Measurements from ENCODE around the gene CABCOCO1.
A peak's percentile ranks its signal among the peaks of the same experiment; 100 is the strongest.
"Not testable (repeated sequence)": the region's sequence is repeated elsewhere in the genome, so short reads cannot be mapped to it uniquely, and the experiment has no call there.

Gene CABCOCO1

GRCh38 chr10:61719906-61720305 lies 57.2 kb downstream of the CABCOCO1 start:
- no peak for DNase-seq

- DNase-seq: no peak
These were observed 58.7 kb downstream of the CABCOCO1 start for GRCh38 chr10:61721431-61721830.

- DNase-seq: not testable (repeated sequence)
These were observed 62.5 kb downstream of the CABCOCO1 start for GRCh38 chr10:61725221-61725620.

DNA sequence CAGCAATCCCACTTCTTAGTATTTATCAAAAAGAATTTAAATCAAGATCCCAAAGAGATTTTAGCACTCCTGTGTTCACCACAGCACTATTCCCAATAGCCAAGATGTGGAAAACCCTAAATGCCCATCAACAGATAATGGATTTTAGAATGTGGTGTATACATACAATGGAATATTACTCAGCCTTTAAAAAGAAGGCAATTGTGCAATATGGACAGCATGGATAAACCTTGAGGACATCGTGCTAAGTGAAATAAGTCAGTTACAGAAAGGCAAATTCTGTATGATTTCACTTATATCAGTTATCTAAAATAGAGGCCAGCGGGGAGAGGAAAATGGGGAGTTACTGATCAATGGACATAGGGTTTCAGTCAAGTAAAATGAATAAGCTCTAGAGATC lies 66.9 kb downstream of the CABCOCO1 start:
- no peak for DNase-seq

DNA sequence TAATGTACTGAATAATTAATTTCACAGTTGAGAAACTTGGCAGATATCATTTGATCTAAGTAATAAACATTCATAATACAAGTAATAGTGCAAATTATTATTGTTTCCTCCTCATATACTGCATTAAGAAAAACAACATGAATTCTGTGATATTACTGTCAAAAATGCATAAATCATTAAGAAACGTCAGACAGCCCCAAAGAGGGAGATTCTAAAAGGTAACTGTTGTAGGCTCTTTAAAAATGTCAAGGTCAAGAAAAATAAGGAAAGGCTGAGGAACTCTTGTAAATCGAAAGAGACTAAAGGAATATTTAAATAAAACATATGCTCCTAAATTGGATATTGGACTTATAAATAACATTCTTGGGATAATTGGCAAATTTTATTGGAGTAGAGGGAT lies 67.9 kb downstream of the CABCOCO1 start:
- no peak for DNase-seq

GRCh38 chr10:61731638-61732037 lies 68.9 kb downstream of the CABCOCO1 start:
- DNase-seq: no peak

- DNase-seq: no peak
These were observed 70.0 kb downstream of the CABCOCO1 start for GRCh38 chr10:61732629-61733278.

- DNase-seq: peak; percentile 51
These were observed 70.7 kb downstream of the CABCOCO1 start for GRCh38 chr10:61733358-61733940.

DNA sequence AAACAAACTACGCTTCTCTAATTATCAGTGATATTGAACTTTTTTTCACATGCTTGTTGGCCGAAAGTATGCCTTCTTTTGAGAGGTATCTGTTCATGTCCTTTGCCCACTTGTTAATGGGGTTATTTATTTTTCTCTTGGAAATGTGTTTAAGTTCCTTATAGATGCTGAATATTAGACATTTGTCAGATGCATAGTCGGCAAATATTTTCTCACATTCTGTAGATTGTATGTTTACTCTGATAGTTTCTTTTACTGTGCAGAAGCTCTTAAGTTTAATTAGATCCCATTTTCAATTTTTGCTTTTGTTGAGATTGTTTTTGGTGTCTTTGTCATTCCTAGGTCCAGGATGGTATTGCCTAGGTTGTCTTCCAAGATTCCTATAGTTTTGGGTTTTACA lies 73.2 kb downstream of the CABCOCO1 start:
- DNase-seq: no peak

DNA sequence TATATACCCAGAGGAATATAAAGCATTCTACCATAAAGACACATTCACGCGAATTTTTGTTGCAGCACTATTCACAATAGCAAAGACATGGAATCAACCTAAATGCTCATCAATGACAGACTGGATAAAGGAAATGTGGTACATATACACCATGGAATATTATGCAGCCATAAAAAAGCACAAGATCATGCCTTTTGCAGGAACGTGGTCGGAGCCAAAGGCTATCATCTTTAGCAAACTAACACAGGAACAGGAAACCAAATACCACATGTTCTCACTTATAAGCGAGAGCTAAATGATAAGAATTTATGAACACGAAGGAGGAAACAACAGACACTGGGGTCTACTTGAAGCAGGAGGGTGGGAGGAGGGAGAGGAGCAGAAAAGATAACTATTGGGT lies 74.7 kb downstream of the CABCOCO1 start:
- DNase-seq: not testable (repeated sequence)

DNA sequence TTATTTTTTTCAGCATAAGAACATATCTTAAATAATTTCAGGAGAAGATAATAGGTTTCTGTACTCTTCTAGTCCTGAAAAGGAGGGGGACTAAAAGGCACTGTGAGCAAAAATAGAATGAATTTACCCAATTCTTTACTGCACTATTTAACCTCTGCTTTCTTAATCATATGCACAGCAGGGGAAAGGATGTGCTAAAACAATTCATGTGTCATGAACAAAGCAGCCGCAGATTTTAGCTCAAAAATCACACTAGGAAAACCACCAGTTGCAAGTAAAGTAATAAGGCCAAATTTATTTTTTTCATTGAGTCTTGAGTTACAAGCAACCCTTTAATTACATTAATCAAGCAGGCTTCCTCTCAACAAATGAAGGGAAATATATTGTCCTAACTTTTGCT lies 80.1 kb downstream of the CABCOCO1 start:
- peak; percentile 40 for DNase-seq

- no peak for DNase-seq
These were observed 81.7 kb downstream of the CABCOCO1 start for GRCh38 chr10:61744469-61744868.

DNA sequence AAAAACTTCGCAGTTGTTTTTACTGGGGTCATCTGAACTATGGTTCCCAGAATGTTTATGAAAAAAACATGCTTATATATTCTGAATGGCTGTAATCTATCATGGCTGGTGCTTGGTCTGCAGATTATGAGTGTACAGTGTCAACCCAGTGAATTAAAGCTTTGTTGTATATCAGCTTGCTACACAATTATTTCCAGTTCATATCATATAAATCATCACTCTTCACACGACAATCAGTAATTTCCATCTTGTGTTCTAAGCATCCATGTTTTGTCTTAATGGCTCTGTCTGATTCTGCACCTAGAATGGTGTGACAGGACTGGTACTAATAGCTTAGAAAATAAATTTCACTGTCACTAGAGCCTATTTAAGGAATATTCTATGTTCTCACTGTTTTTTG lies 83.6 kb downstream of the CABCOCO1 start:
- no peak for DNase-seq

DNA sequence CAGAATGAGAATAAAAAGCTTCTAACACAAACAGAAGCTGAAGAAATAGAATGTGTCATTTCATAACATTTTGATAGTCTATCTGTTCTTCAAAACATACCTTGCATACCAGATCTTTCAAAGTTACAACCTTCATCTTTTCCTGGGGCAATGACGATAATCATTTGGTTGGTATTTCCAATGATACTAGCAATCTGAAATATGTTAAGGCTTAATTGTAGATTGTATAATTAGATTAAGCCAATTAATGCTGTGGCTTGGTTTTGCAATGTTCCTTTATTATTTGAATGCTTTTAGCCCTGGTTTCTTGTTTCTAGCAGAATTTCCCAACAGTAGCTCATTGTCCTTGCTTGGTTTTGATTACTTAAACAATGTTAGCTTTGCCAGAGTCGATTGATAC lies 84.6 kb downstream of the CABCOCO1 start:
- DNase-seq: no peak

DNA sequence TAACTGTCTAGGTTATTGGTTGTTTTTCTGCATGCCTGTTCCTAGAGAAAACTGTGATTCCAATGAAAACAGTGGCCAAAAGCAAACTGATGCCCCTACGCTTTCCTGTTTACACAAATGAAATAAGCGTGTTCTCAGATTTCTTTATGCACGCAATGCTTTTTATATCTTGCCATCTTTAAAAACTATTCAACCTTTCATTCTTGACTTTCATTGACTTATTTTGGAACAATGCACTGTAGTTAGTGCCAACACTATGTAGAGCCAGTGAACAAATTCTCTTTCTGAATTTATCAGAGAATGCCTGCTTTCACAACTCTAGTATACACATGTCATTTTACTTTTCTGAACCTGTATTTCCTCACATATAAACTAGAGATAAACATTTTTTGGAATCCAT lies 86.6 kb downstream of the CABCOCO1 start:
- no peak for DNase-seq

DNA sequence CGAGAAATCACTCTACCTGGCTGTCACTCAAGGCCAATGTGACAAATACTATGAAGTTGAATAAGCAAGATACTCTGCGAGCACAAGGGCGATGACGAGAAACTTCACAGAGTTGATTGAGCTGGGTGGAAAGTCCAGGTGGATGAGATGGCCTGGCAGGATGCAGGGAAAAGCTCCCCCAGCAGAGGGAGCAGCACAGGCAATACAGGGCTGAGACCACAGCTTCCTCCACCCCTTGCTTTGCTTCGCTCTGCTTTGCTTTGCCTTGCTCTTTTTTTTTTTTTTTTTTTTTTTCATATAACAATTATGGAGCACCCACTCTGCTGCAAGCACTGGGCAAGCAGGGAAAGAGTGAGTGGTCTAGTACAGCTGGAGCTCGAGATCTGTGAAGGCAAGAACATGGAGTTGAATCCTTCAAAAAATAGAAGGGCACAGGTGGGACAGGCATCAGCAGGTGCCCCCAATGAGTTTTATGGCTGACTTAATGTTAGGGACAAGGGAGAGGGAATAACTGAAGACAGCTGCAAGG lies 88.3 kb downstream of the CABCOCO1 start:
- DNase-seq: peak; percentile 64

DNA sequence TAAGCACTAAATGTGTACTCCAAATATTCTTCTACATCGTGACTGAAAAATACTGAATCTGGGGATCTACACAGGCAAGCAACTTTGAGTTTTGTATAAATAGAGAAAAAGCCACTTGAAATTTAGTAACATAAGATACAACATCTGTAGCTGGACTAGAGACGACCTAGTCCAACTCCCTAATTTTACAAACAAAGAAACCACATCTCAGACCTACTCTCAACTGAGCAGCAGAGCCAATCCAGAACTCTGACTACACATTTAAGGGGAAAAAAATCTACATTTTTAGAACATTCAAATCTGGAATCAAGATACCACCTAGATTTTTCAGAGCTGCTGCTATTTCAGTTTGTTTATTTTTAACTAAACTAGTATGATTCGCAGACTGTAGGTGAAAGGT lies 88.9 kb downstream of the CABCOCO1 start:
- no peak for DNase-seq

DNA sequence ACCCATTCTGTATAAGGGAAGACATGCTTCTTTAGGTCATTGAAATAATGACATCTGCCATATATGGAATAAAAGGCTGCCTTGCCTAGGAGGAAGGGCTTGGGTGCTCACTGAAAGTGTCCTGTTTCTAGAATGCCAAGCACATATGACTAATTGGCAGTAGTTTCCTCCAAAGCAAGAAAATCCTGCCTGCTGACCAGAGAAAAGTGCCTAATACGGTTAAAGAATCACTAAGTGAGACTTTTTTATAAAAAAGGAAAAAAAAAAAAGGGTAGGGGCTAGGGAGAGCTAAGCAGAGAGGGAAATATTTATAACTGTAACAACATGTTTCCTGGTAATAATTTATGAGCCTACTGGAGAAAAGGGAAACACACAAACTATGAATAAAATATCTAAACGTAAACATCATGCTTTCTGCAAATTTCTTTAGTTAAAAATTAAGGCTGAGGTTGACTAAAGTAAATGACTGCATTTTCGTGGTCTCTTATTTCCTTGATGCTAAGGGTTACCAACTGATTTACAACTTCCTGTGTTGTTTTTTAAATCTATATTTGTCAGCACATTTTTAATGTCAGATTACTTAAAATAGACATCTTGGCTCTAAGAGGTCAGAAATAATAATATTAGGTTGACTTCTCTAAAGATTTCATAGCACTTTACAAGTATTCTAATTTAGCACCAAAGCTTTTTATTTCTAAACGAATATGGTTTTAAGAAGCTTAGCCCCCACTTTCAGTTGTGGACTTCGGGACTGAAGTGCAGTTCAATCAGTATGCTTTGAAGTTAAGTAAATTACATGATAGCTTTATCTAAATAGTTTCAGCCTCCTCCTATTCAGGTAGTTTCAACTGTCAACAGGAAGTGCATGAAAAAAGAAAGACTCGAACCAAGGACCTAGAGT lies 89.6 kb downstream of the CABCOCO1 start:
- peak; percentile 76 for DNase-seq

GRCh38 chr10:61753453-61753852 lies 90.7 kb downstream of the CABCOCO1 start:
- no peak for DNase-seq

DNA sequence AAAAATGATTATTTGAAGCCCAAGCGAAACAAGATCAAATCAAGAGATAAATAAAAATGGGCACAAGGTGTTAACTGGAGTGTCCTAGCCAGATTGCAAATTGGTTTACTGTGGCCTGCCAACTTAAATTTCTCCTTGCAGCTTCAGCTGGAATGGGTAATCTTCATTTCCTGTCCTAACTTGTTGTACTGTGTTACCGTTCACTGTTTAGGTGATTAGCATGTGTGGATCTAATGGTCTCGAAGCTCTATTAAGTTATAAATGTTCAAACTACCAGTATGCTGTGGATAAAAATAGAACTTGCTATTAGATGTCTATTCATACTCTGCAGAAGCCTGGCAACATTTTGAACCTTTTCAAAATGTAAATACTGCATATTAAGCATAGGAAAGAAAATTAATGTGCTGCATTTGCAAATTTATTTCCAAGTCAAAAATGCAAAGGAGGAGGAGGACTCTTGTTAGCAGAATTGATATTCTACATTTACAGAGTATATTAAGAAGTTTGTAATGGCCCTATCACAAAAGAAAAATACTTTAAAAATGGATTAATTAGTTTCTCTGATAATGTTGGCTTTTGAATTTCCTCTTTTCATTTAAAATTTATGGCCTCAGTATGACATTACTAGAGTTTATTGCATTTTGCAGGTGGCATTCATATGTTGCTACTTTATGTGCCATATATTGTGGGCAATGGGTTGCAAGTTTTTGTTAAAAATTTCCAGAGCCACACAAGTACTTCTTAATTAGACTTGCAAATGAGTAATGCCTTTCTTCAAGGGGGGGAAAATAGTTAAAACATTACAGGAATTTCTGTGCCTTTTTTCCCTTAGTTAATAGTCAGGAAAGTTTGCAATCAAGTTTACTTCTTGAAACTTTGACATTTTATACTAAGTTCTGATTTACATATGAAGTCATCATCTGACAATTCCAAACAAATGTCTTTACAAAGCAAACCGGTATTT lies 92.1 kb downstream of the CABCOCO1 start:
- peak; percentile 50 for DNase-seq

DNA sequence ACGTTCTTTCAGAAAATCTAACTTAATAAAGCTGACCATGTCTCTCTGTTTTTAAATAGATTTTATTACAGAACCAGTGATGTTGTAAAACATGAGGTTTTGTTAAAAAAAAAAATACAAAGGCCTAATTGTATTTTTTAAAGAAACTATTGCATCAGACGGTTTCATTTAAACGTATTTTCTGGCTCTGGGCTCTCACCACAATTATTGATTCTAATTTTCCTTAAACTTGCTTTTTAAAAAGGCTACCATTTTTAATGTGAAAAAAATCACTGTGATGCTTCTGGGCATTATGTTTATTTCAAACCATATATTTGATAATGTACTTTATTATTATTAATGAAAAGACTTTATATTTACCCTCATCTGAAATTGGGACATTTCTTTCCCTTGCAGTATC lies 94.3 kb downstream of the CABCOCO1 start:
- no peak for DNase-seq
